Measurements from ENCODE around the gene P2RY14.

- TF ChIP-seq CTCF (IDR thresholded peaks at IDR 0.05) = no peak
- TF ChIP-seq POLR2AphosphoS5 (IDR thresholded peaks at IDR 0.05) = no peak
Measured at GRCh38 chr3:151174351-151174750, 104.0 kb downstream of the P2RY14 start.

Measured in prostate gland (tissue), 2 donors.